NB4 (cell line): Measurements from ENCODE around the gene USP54.

ENCODE experiments used
- DNase-seq: peaks from one replicate; pipeline ENCODE4 v3.0.0; 2010; ENCODE audit warnings: low read depth
- H3K4me3 ChIP-seq: one replicate; pipeline ENCODE4 v1.5.1; 2011; ENCODE audit warnings: mild to moderate bottlenecking, low read depth, low read length, moderate library complexity
- CTCF ChIP-seq: IDR thresholded peaks from one replicate; pipeline ENCODE4 v1.5.1; 2012; ENCODE audit warnings: low read depth, low read length
- MAX ChIP-seq: IDR thresholded peaks from 2 replicates; pipeline ENCODE4 v1.6.1; 2011; ENCODE audit warnings: low read depth, low read length
- MYC ChIP-seq: IDR thresholded peaks from 2 replicates; pipeline ENCODE4 v1.6.1; 2011; ENCODE audit warnings: low read depth, low read length
- POLR2A ChIP-seq: IDR thresholded peaks from 2 replicates; pipeline ENCODE4 v1.6.1; 2011; ENCODE audit warnings: mild to moderate bottlenecking; ENCODE audit not compliant: insufficient read length; ENCODE audit errors: extremely low read depth

Gene USP54

GRCh38 chr10:73545357-73545756, 45.8 kb downstream of the USP54 start:
- DNase-seq, result no peak
- H3K4me3 ChIP-seq, result no peak overlapping the region
- TF ChIP-seq MYC (no peak), MAX (no peak), CTCF (no peak), POLR2A (no peak)

- no peak for DNase-seq
- TF ChIP-seq MAX (no peak), POLR2A (no peak), MYC (no peak), CTCF (no peak)
- H3K4me3 ChIP-seq, result no peak overlapping the region
Observed at GRCh38 chr10:73537709-73538108, 53.4 kb downstream of the USP54 start.

GRCh38 chr10:73537288-73537687, 53.9 kb downstream of the USP54 start:
- TF ChIP-seq MAX, result no peak
- no peak for TF ChIP-seq POLR2A
- no peak for TF ChIP-seq CTCF
- no peak for TF ChIP-seq MYC
- peak; percentile 19 for DNase-seq
- H3K4me3 ChIP-seq, result no peak overlapping the region

GRCh38 chr10:73534857-73535256, 56.3 kb downstream of the USP54 start:
- TF ChIP-seq MYC (no peak), POLR2A (no peak), MAX (no peak), CTCF (no peak)
- DNase-seq, result no peak

GRCh38 chr10:73529089-73529832, 61.9 kb downstream of the USP54 start:
- TF ChIP-seq CTCF (peak; percentile 90), POLR2A (no peak), MYC (0 out of 2 replicates have a peak, but pooled peaks have one; percentile 5)

More at GRCh38 chr10:73534857-73535256, 56.3 kb downstream of the USP54 start:
- no peak overlapping the region for H3K4me3 ChIP-seq

GRCh38 chr10:73522263-73522662, 68.9 kb downstream of the USP54 start:
- TF ChIP-seq CTCF, result no peak
- no peak for TF ChIP-seq MAX
- TF ChIP-seq POLR2A, result no peak
- no peak for TF ChIP-seq MYC
- no peak overlapping the region for H3K4me3 ChIP-seq
- DNase-seq, result no peak

More at GRCh38 chr10:73529089-73529832, 61.9 kb downstream of the USP54 start:
- peak; percentile 84 for DNase-seq
- no peak overlapping the region for H3K4me3 ChIP-seq
